Fibroblast of pulmonary artery (primary cell): ENCODE data around the gene ATP5F1C.
"Not testable (repeated sequence)": the region's sequence is repeated elsewhere in the genome, so short reads cannot be mapped to it uniquely, and the experiment has no call there.

Experiments used
- DNase-seq: peaks from one replicate; pipeline ENCODE4 v3.0.0-alpha.2; 2010; ENCODE audit warnings: low read depth
- H3K4me3 ChIP-seq: replicated peaks from 2 replicates; pipeline ENCODE4 v1.5.1; 2011; ENCODE audit warnings: low read depth, mild to moderate bottlenecking, control low read depth, low read length, moderate library complexity
- TF ChIP-seq, protein P1 (sequence below): IDR thresholded peaks from 2 replicates; pipeline ENCODE4 v1.5.1; 2011; ENCODE audit warnings: mild to moderate bottlenecking, control low read depth, low read length, inconsistent platforms; ENCODE audit errors: missing control alignments

ATP5F1C gene

GRCh38 chr10:7811000-7811399 is 23.0 kb downstream of the ATP5F1C start:
- no peak overlapping the region for H3K4me3 ChIP-seq
- DNase-seq, result no peak
- TF ChIP-seq, protein P1, sequence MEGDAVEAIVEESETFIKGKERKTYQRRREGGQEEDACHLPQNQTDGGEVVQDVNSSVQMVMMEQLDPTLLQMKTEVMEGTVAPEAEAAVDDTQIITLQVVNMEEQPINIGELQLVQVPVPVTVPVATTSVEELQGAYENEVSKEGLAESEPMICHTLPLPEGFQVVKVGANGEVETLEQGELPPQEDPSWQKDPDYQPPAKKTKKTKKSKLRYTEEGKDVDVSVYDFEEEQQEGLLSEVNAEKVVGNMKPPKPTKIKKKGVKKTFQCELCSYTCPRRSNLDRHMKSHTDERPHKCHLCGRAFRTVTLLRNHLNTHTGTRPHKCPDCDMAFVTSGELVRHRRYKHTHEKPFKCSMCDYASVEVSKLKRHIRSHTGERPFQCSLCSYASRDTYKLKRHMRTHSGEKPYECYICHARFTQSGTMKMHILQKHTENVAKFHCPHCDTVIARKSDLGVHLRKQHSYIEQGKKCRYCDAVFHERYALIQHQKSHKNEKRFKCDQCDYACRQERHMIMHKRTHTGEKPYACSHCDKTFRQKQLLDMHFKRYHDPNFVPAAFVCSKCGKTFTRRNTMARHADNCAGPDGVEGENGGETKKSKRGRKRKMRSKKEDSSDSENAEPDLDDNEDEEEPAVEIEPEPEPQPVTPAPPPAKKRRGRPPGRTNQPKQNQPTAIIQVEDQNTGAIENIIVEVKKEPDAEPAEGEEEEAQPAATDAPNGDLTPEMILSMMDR, result no peak

DNA sequence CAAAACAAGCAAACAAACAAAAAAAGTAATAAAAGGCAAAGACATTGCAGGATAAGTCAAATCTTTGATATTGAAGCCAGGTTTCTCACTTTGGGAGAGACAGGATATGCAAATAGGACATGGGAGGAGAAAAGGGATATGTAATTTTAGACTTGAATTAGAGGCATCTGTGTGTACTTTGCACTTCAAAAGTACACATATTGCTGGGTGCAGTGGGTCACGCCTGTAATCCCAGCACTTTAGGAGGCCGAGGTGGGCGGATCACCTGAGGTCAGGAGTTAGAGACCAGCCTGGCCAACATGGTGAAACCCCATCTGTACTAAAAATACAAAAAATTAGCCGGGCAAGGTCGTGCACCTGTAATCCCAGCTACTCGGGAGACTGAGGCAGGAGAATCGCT is 23.8 kb downstream of the ATP5F1C start:
- not testable (repeated sequence) for DNase-seq, H3K4me3 ChIP-seq

DNA sequence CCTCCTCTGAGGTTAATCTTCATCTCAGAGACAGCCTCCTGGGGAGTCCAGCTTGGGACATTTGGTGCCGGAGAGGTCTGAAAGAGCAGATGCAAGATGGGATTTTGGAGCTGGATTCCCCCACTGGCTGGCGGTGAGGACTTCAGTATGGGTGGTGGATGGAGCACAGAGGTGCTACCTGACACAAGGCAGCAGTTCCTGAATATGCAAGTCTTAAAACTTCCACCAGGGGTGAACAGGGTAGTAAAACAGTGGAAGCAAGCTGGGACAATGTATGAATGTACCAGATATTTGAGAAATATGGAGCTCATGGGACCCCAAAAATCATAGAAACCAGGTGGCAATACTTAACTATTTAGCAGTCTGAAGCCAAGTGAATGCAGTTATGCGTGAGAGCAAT is 25.5 kb downstream of the ATP5F1C start:
- H3K4me3 ChIP-seq, result no peak overlapping the region
- no peak for DNase-seq
- TF ChIP-seq, protein P1, result no peak

- TF ChIP-seq, protein P1, result no peak
- DNase-seq, result no peak
- peak overlapping the region; percentile 95 for H3K4me3 ChIP-seq
Observed at GRCh38 chr10:7817576-7817975, 29.6 kb downstream of the ATP5F1C start.

- H3K4me3 ChIP-seq, result peak overlapping the region; percentile 95
- DNase-seq, result no peak
- TF ChIP-seq, protein P1, result no peak
Observed at GRCh38 chr10:7817984-7818294, 30.0 kb downstream of the ATP5F1C start.

DNA sequence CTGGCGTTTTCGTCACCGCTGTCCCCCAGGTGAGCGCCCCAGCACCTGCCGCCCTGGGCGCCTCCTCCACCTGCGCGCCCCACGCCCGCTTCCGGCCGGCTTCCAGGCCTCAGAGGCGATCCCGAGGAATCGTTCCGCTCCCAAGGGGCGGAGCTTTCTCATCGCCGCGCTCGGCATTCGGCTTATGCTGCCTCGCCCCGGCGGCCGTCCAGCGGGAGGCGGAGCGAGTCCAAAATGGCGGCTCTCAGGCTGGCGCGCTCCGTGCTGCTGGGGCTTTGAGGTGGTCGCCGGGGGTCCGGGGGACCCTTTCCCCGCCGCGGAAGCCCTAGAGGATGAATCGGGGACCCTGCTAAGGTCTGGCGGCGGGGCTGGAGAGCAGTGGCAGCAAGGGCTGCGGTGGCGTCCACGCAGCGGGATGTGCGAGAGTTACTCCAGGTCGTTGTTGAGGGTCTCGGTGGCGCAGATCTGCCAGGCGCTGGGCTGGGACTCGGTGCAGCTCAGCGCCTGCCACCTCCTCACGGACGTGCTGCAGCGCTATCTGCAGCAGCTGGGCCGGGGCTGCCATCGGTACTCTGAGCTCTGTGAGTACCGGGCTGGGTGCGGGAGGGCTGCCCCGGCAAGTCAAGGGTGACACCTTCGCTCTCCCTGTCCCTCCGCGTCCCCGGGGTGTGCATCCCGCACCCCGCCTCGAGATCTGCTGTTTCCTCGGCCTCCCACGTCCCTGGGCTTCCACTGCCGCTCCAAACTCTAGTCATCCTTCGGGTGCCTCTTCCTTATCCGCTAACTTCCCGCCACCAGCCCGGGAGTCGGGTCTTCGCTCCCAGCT is 30.5 kb downstream of the ATP5F1C start, which contains the start of gene TAF3:
Gene TAF3, plus strand, starts transcription at position 211 of the 826 bp plus-strand sequence. Its CDS starts 205 bp downstream, at position 416.
- H3K4me3 ChIP-seq, result peak within 1 kb of the TSS; percentile 95
- peak; percentile 83 for DNase-seq
- TF ChIP-seq, protein P1, result no peak

DNA sequence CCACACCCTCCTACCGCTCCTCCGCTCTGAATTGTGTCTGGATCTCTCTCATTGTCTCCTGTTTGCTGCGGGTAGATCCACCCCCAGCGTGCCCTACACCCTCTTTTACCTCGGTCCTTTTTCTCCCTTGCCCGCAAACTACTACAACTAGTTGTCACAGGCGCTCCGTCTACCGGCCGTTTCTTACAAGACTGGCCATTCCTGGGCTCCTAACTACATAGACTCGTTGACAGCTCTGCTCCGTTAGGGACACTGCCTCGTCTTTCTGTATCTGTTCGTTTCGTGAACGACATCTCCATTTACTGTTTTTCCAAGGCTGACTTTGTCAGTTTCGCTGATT is 31.1 kb downstream of the ATP5F1C start:
- peak overlapping the region; percentile 95 for H3K4me3 ChIP-seq
- DNase-seq, result peak; percentile 55
- TF ChIP-seq, protein P1, result peak; percentile 53
